Osteoblast (primary cell): ENCODE results near the gene KRT82. TPM values are rescaled to one million over a fixed set of nuclear protein-coding genes. Genes with fewer than 3 reads are reported as not detected.

ENCODE experiments used
- DNase-seq: peaks from one replicate; pipeline ENCODE4 v3.0.0; 2011; ENCODE audit warnings: low spot score, mixed read lengths; ENCODE audit not compliant: insufficient read length; ENCODE audit errors: missing footprints
- H2AFZ ChIP-seq: 2 replicates; pipeline ENCODE4 v1.6.0; 2011; ENCODE audit warnings: mild to moderate bottlenecking, low read length
- H3K27ac ChIP-seq: 2 replicates; pipeline ENCODE4 v1.5.1; 2011; ENCODE audit warnings: mild to moderate bottlenecking, low read depth, low read length, moderate library complexity
- H3K27me3 ChIP-seq: 2 replicates; pipeline ENCODE4 v1.6.0; 2012; ENCODE audit warnings: mild to moderate bottlenecking, control low read depth, inconsistent platforms, low read length, moderate library complexity; ENCODE audit not compliant: insufficient read depth
- H3K36me3 ChIP-seq: 2 replicates; pipeline ENCODE4 v1.5.1; 2011; ENCODE audit warnings: mild to moderate bottlenecking, low read length, control low read depth, moderate library complexity; ENCODE audit not compliant: insufficient read depth
- H3K4me1 ChIP-seq: 2 replicates; pipeline ENCODE4 v1.5.1; 2011; ENCODE audit warnings: mild to moderate bottlenecking, low read length, control low read depth, moderate library complexity; ENCODE audit not compliant: insufficient read depth
- H3K4me2 ChIP-seq: 2 replicates; pipeline ENCODE4 v1.6.0; 2011; ENCODE audit warnings: mild to moderate bottlenecking, low read length; ENCODE audit not compliant: insufficient read depth
- H3K4me3 ChIP-seq: fragments of 200-600 bp; sonication (generic); 3 replicates; pipeline ENCODE4 v1.5.1; 2012; ENCODE audit warnings: mild to moderate bottlenecking, low read length, inconsistent platforms; ENCODE audit not compliant: insufficient read depth
- H3K79me2 ChIP-seq: 2 replicates; pipeline ENCODE4 v1.6.0; 2012; ENCODE audit warnings: mild to moderate bottlenecking, low read length, control low read depth, inconsistent platforms; ENCODE audit not compliant: insufficient read depth
- H3K9me3 ChIP-seq: 2 replicates; pipeline ENCODE4 v1.5.1; 2011; ENCODE audit warnings: low read depth, low read length, control low read depth
- H4K20me1 ChIP-seq: 2 replicates; pipeline ENCODE4 v1.6.0; 2012; ENCODE audit warnings: mild to moderate bottlenecking, low read length, control low read depth; ENCODE audit not compliant: insufficient read depth
- total RNA-seq: library from RNA; depleted of rRNA; stranded (reverse); fragments of >200 nt; gene quantifications from 2 replicates; pipeline ENCODE4 v1.2.3, GENCODE V29; 2012
- TF ChIP-seq, protein P1 (sequence below): IDR thresholded peaks from 2 replicates; pipeline ENCODE4 v1.5.1; 2011; ENCODE audit warnings: mild to moderate bottlenecking, low read depth, low read length, moderate library complexity; ENCODE audit errors: extremely low read depth

Gene KRT82
- total RNA-seq, 1 donor: not detected

DNA sequence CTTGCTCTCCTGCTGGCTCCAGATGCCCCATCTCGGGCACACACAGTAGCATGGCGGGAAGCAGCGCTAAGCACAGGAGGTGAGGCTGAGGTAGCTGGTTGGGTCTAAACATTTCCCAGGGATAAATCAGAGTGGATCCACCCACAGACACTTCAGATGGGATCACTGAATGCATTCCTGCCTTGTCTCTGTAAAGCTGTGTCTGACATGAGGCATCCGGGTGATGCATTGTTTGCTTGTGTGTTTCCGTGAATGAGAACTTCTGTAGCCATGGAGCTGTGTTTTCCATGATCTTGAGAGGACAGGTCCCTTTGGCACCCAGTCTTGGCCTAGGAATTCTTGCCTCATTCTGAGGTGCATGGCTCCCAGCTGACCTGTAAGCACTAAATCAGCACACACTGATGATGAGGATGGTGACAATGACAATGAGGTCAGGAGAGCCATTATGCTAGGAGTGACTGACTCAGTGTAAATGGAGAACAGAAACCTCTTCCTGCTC lies 34.7 kb upstream of the KRT82 start:
- H3K9me3 ChIP-seq: no peaks in the 10 kb centered on the region
- H2AFZ ChIP-seq: no peak overlapping the region
- H3K4me2 ChIP-seq: peak overlapping the region; percentile 15
- DNase-seq: peak; percentile 79
- no peaks in the 10 kb centered on the region for H3K36me3 ChIP-seq
- H3K27me3 ChIP-seq: no peaks in the 10 kb centered on the region
- H3K79me2 ChIP-seq: no peaks in the 10 kb centered on the region
- H4K20me1 ChIP-seq: no peaks in the 10 kb centered on the region
- peak overlapping the region; percentile 84 for H3K27ac ChIP-seq
- no peak overlapping the region for H3K4me3 ChIP-seq
- TF ChIP-seq, protein P1, sequence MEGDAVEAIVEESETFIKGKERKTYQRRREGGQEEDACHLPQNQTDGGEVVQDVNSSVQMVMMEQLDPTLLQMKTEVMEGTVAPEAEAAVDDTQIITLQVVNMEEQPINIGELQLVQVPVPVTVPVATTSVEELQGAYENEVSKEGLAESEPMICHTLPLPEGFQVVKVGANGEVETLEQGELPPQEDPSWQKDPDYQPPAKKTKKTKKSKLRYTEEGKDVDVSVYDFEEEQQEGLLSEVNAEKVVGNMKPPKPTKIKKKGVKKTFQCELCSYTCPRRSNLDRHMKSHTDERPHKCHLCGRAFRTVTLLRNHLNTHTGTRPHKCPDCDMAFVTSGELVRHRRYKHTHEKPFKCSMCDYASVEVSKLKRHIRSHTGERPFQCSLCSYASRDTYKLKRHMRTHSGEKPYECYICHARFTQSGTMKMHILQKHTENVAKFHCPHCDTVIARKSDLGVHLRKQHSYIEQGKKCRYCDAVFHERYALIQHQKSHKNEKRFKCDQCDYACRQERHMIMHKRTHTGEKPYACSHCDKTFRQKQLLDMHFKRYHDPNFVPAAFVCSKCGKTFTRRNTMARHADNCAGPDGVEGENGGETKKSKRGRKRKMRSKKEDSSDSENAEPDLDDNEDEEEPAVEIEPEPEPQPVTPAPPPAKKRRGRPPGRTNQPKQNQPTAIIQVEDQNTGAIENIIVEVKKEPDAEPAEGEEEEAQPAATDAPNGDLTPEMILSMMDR: no peak
- peaks cover 40% of the 10 kb centered on the region for H3K4me1 ChIP-seq

DNA sequence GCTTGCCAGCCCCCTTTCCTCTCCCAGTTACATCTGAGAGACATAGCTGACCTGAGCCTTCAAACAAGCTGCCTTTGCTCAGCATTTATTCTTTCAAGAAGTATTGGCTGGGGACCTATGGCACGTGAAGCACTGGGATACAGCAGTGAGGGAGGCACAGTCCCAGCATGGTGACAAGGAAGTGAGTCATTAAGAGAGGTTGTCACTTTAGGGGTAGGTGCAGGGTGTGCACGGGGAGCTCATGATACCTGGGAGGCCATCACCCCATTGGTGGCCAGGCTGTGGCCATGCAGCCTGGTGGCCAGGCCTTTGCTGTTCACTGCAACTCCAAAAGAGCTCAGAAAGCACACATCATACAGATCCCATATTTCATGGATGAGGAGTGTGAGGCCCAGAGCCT lies 33.7 kb upstream of the KRT82 start:
- no peak overlapping the region for H3K4me3 ChIP-seq

DNA sequence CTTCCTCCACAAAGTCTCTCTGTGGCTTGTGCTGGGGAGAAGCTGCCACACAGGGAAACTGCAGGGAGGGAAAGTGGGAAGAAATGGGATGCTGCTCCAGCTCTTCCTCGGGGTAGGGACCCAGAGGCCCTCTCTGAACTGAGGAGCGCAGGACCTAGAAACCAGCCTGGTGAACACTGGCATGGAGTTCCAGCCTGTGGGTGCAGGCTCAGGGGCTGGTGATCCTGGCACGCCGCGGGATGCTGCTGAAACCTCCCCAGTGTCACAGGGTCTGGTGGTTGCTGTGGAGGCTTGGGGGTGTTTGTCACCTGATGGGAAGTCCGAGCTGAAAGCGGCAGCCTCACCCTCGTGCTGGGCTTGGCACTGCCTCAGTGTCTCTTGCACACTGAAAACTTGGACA lies 33.3 kb upstream of the KRT82 start:
- no peak overlapping the region for H3K4me3 ChIP-seq
- H3K36me3 ChIP-seq: no peaks in the 10 kb centered on the region
- DNase-seq: no peak
- H3K27ac ChIP-seq: no peak overlapping the region
- no peaks in the 10 kb centered on the region for H4K20me1 ChIP-seq
- no peak overlapping the region for H2AFZ ChIP-seq
- H3K4me1 ChIP-seq: peaks cover 39% of the 10 kb centered on the region
- no peaks in the 10 kb centered on the region for H3K79me2 ChIP-seq
- TF ChIP-seq, protein P1: no peak
- H3K9me3 ChIP-seq: no peaks in the 10 kb centered on the region
- H3K4me2 ChIP-seq: no peak overlapping the region
- H3K27me3 ChIP-seq: no peaks in the 10 kb centered on the region

More for the DNA sequence above, 33.7 kb upstream of the KRT82 start:
- Histone ChIP-seq H3K9me3 (no peaks in the 10 kb centered on the region), H3K79me2 (no peaks in the 10 kb centered on the region), H3K27ac (peak overlapping the region; percentile 84), H3K27me3 (no peaks in the 10 kb centered on the region), H3K4me2 (no peak overlapping the region), H3K4me1 (peaks cover 40% of the 10 kb centered on the region), H2AFZ (no peak overlapping the region), H3K36me3 (no peaks in the 10 kb centered on the region), H4K20me1 (no peaks in the 10 kb centered on the region)
- DNase-seq: no peak
- TF ChIP-seq, protein P1: no peak

DNA sequence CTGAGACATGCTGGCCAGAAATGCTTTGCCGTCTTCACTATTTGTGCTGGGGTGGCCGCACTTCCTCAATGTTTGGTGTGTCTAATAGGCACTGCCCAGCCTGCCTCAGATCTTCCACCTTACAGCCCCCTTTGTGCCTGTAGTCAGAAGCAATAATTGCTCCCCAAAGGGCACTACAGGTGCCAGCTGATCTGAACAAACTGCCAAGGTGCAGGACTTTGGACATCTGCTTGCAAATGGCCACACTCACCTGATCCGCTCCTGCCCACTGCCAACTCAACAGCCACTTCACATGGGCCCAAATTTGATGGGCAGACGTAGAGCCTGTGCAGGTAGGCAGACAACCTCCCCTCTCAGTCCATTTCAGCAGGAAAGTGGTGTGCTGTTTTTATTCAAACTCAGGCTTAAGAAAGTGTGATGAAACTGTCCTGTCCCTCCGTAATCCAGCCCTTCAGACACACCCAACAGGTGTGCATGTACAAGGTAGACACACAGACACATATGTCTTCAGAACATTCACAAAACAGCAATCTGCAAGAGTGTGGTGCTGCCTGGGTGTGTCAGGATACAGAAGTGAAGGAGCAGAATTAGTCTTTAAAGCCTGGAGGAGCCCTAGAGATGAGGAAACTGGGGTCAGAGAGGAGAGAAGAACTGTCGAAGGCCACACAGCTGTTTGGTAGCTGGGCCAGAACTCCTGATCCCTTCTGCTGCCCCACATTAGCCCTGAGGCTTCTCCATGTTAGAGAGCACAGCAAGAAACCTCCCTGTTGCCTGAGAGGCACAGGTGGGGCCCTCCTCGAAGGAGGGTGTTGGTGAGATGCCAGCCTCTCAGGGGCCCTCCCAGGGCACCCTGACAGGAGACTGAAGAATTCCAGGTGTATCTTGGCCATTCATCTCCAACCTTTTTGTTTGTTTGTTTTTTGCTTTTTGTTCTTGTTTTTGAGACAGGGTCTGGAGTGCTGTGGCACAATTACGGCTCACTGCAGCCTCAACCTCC lies 32.5 kb upstream of the KRT82 start:
- Histone ChIP-seq H3K36me3 (no peaks in the 10 kb centered on the region), H3K27ac (no peak overlapping the region), H3K27me3 (no peaks in the 10 kb centered on the region), H2AFZ (no peak overlapping the region), H4K20me1 (no peaks in the 10 kb centered on the region), H3K4me1 (peaks cover 36% of the 10 kb centered on the region), H3K4me2 (no peak overlapping the region), H3K4me3 (no peak overlapping the region), H3K9me3 (no peaks in the 10 kb centered on the region), H3K79me2 (no peaks in the 10 kb centered on the region)
- TF ChIP-seq, protein P1: no peak
- DNase-seq: no peak
